H1 (cell line): ENCODE measurements around the gene TNIK. TPM values are rescaled to one million over a fixed set of nuclear protein-coding genes. Genes with fewer than 3 reads are reported as not detected.

Source experiments
- CTCF ChIA-PET: fragments of 300-600 bp; sonication (Branson Sonifier 250); formaldehyde crosslinking; loops from one replicate; lab custom pipeline; 2021; ENCODE audit not compliant: partially characterized antibody; lab: Charles Lee
- POLR2A ChIA-PET: fragments of 300-600 bp; sonication (Branson Sonifier 250); formaldehyde crosslinking; loops from one replicate; lab custom pipeline; 2021; ENCODE audit warnings: inconsistent platforms; ENCODE audit not compliant: partially characterized antibody; lab: Charles Lee
- DNase-seq, 2 experiments: peaks; one replicate each; pipeline versions ENCODE4 v3.0.0 to v3.0.0-alpha.2; 2010 to 2022; ENCODE audit warnings: low spot score in 2 of 2, low read depth in 1 of 2, mixed read lengths in 1 of 2
- FAIRE-seq: peaks from 2 replicates; lab custom pipeline; 2011; peaks lifted over from hg19 to GRCh38; lab: Jason Lieb, UNC
- H2AFZ ChIP-seq: 2 replicates; pipeline ENCODE4 v1.8.1; 2012; ENCODE audit warnings: low read length, inconsistent platforms
- H2AK5ac ChIP-seq: 2 replicates; pipeline ENCODE4 v1.6.1; 2013; ENCODE audit warnings: low read depth, low read length
- H2BK120ac ChIP-seq: replicated peaks from 2 replicates; pipeline ENCODE3; 2013; ENCODE audit warnings: low read depth, low read length, inconsistent platforms
- H2BK12ac ChIP-seq: 2 replicates; pipeline ENCODE4 v1.6.1; 2013; ENCODE audit warnings: low read depth, low read length
- H2BK15ac ChIP-seq: 2 replicates; pipeline ENCODE4 v1.6.1; 2013; ENCODE audit warnings: low read length
- H2BK20ac ChIP-seq: 2 replicates; pipeline ENCODE4 v1.6.1; 2013; ENCODE audit warnings: low read length
- H2BK5ac ChIP-seq: 2 replicates; pipeline ENCODE4 v1.6.1; 2013; ENCODE audit warnings: low read depth, low read length
- H3K14ac ChIP-seq: 2 replicates; pipeline ENCODE4 v1.6.1; 2013; ENCODE audit warnings: inconsistent platforms; ENCODE audit not compliant: insufficient read length
- H3K18ac ChIP-seq: 2 replicates; pipeline ENCODE4 v1.6.1; 2013; ENCODE audit warnings: low read length; ENCODE audit errors: extremely low read depth
- H3K23ac ChIP-seq: 2 replicates; pipeline ENCODE4 v1.6.1; 2013; ENCODE audit warnings: inconsistent platforms; ENCODE audit not compliant: insufficient read length
- H3K23me2 ChIP-seq: 2 replicates; pipeline ENCODE4 v1.6.1; 2013; ENCODE audit warnings: low read depth, low read length
- H3K27ac ChIP-seq: 2 replicates; pipeline ENCODE4 v1.6.1; 2011; ENCODE audit warnings: low read depth, low read length, inconsistent platforms
- H3K27me3 ChIP-seq, 4 experiments: replicated peaks in 1 of 4; 1 replicate in 1 of 4; 2 replicates in 3 of 4; pipeline versions ENCODE4 v1.6.1 to v1.8.1; 2011 to 2013; ENCODE audit warnings: low read length in 3 of 4, mild to moderate bottlenecking in 3 of 4, inconsistent platforms in 2 of 4, mixed read lengths in 2 of 4, moderate library complexity in 1 of 4; ENCODE audit not compliant: control insufficient read depth in 3 of 4, insufficient read depth in 3 of 4; ENCODE audit errors: extremely low read depth in 1 of 4
- H3K36me3 ChIP-seq, 4 experiments: 2 replicates each; pipeline versions ENCODE4 v1.6.1 to v1.8.1; 2011 to 2013; ENCODE audit warnings: mild to moderate bottlenecking in 4 of 4, low read length in 3 of 4, moderate library complexity in 2 of 4, control low read depth in 1 of 4, inconsistent platforms in 1 of 4; ENCODE audit not compliant: insufficient read depth in 4 of 4, control insufficient read depth in 2 of 4
- H3K4ac ChIP-seq: replicated peaks from 2 replicates; pipeline ENCODE3; 2013; ENCODE audit warnings: low read length, low read depth, mixed read lengths, inconsistent platforms; ENCODE audit not compliant: insufficient read length
- H3K4me1 ChIP-seq, 4 experiments: replicated peaks in 1 of 4; 1 replicate in 1 of 4; 2 replicates in 3 of 4; pipeline versions ENCODE4 v1.6.1 to v1.8.1; 2011 to 2013; ENCODE audit warnings: low read length in 3 of 4, inconsistent platforms in 2 of 4, mixed read lengths in 1 of 4; ENCODE audit not compliant: insufficient read depth in 4 of 4, control insufficient read depth in 3 of 4
- H3K4me2 ChIP-seq, 2 experiments: 2 replicates each; pipeline versions ENCODE4 v1.6.1 to v1.8.1; 2011 to 2013; ENCODE audit warnings: low read depth in 2 of 2, low read length in 2 of 2, control low read depth in 1 of 2, inconsistent platforms in 1 of 2, mild to moderate bottlenecking in 1 of 2; ENCODE audit not compliant: insufficient read depth in 1 of 2
- H3K4me3 ChIP-seq, 4 experiments: fragments of 200-600, 300-600 bp in 1 of 4; sonication (generic), shearing (Covaris generic), sonication (Bioruptor Twin) in 1 of 4; 2 replicates each; pipeline versions ENCODE4 v1.5.1 to v1.8.1; 2011 to 2016; ENCODE audit warnings: low read length in 4 of 4, low read depth in 3 of 4, control low read depth in 2 of 4, inconsistent platforms in 2 of 4, mild to moderate bottlenecking in 2 of 4, mixed read lengths in 1 of 4, moderate library complexity in 1 of 4; ENCODE audit not compliant: insufficient read depth in 2 of 4; ENCODE audit errors: extremely low read depth in 1 of 4
- H3K56ac ChIP-seq: replicated peaks from 2 replicates; pipeline ENCODE3; 2013; ENCODE audit warnings: low read depth, mild to moderate bottlenecking, mixed read lengths, low read length, inconsistent platforms; ENCODE audit not compliant: insufficient read length
- H3K79me1 ChIP-seq: 2 replicates; pipeline ENCODE4 v1.6.1; 2013; ENCODE audit warnings: low read depth, low read length, control low read depth
- H3K79me2 ChIP-seq, 2 experiments: 2 replicates each; pipeline versions ENCODE4 v1.6.1 to v1.8.1; 2012 to 2013; ENCODE audit warnings: low read length in 2 of 2, mild to moderate bottlenecking in 2 of 2, inconsistent platforms in 1 of 2; ENCODE audit not compliant: insufficient read depth in 2 of 2, control insufficient read depth in 1 of 2
- H3K9ac ChIP-seq, 4 experiments: replicated peaks in 1 of 4; 1 replicate in 1 of 4; 2 replicates in 3 of 4; pipeline versions ENCODE4 v1.6.1 to v1.8.1; 2011 to 2013; ENCODE audit warnings: low read depth in 3 of 4, low read length in 3 of 4, control low read depth in 2 of 4, mild to moderate bottlenecking in 2 of 4, moderate library complexity in 2 of 4, inconsistent platforms in 1 of 4; ENCODE audit errors: extremely low read depth in 1 of 4
- H3K9me3 ChIP-seq, 2 experiments: 2 replicates each; pipeline versions ENCODE4 v1.6.1 to v1.8.1; 2012 to 2013; ENCODE audit warnings: mild to moderate bottlenecking in 2 of 2, moderate library complexity in 2 of 2, control low read depth in 1 of 2, inconsistent platforms in 1 of 2, low read depth in 1 of 2, low read length in 1 of 2, mixed read lengths in 1 of 2; ENCODE audit not compliant: insufficient read depth in 2 of 2
- H4K20me1 ChIP-seq, 2 experiments: replicated peaks in 1 of 2; 2 replicates each; pipeline versions ENCODE3 to v1.8.1; 2011 to 2013; ENCODE audit warnings: inconsistent platforms in 2 of 2, low read length in 2 of 2, mild to moderate bottlenecking in 1 of 2; ENCODE audit not compliant: insufficient read depth in 2 of 2, control insufficient read depth in 1 of 2
- H4K5ac ChIP-seq: 2 replicates; pipeline ENCODE4 v1.6.1; 2013; ENCODE audit warnings: low read length, low read depth, mixed read lengths, inconsistent platforms; ENCODE audit not compliant: insufficient read length
- H4K8ac ChIP-seq: 2 replicates; pipeline ENCODE4 v1.8.0; 2013; ENCODE audit warnings: mild to moderate bottlenecking, moderate library complexity, low read length, inconsistent platforms; ENCODE audit not compliant: insufficient read depth; ENCODE audit errors: extremely low read depth
- H4K91ac ChIP-seq: replicated peaks from 2 replicates; pipeline ENCODE3; 2013; ENCODE audit warnings: low read length, mixed read lengths, inconsistent platforms; ENCODE audit not compliant: insufficient read length
- CTBP2 ChIP-seq: IDR thresholded peaks from 2 replicates; pipeline ENCODE4 v1.7.0; 2011; ENCODE audit warnings: borderline replicate concordance, mild to moderate bottlenecking, moderate library complexity, mixed read lengths, low read length; ENCODE audit not compliant: insufficient read depth, insufficient read length
- TBP ChIP-seq: IDR thresholded peaks from 2 replicates; pipeline ENCODE4 v1.6.1; 2011; ENCODE audit warnings: low read depth, low read length, improper control_type of control experiment
- WGBS, 2 experiments: shearing (Covaris generic) in 1 of 2; methylation state at CpG; one replicate each; pipeline versions ENCODE4 v1.1.6 to v1.1.7; 2013 to 2015; ENCODE audit warnings: low lambda C conversion rate in 2 of 2, mixed read lengths in 2 of 2, inconsistent platforms in 1 of 2, low coverage in 1 of 2, missing lambda C conversion rate in 1 of 2; ENCODE audit not compliant: insufficient replicate concordance in 2 of 2, insufficient coverage in 1 of 2, insufficient read length in 1 of 2; ENCODE audit errors: extremely low coverage in 1 of 2, missing lambda C conversion rate in 1 of 2; 5-methylcytosine and 5-hydroxymethylcytosine counted together
- polyA plus RNA-seq, 7 experiments: library from polyadenylated mRNA; depleted of rRNA in 3 of 7; stranded (reverse) in 5 of 7; unstranded in 2 of 7; fragments of >200 nt in 5 of 7; fragments of 200-250 nt in 2 of 7; gene quantifications; 1 replicate in 5 of 7; 2 replicates in 1 of 7; 4 replicates in 1 of 7; pipeline versions ENCODE4 v1.2.1 to v1.2.3, GENCODE V29; 2011 to 2013; ENCODE audit warnings: missing spikeins in 2 of 7, mixed read lengths in 2 of 7
- total RNA-seq: library from RNA; stranded (reverse); fragmentation: NEBNext Ultra II Directional; extraction: Animal tissue kit (Norgen Biotek cat#: 25700); gene quantifications from 2 replicates; pipeline ENCODE4 v1.2.1, GENCODE V29; 2021

Gene TNIK
- total and polyA plus RNA-seq, 2 of the 8 experiments (the other 6 are each of a cell fraction or from before 2014, with no cell fraction given), result 7.4 to 42.0 TPM

DNA sequence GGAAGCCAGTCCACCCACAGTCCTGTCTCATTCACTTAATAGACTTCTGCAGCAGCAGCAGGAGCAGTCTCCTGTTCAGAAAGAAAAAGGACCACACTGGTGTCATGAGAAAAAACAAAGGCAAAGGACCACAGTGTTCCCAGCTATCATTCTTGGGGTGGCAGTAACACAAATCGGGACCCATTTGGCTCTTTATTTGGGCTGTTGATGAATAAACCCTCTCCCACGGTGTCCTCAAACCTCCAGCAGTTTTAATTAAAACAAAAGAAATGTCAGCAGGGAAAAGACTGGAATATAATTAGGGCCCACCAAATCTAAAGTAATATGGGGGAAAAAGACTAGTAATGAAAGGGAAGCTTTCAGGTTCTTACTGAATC is 223.2 kb downstream of the TNIK start:
- FAIRE-seq, result no peak
- no peak overlapping the region for H3K27ac ChIP-seq
- H3K79me2 ChIP-seq, result no peaks in the 10 kb centered on the region
- H2BK12ac ChIP-seq, result no peak overlapping the region
- H2AK5ac ChIP-seq, result no peak overlapping the region
- no peak overlapping the region for H3K56ac ChIP-seq
- H2BK15ac ChIP-seq, result no peak overlapping the region
- no peak for TF ChIP-seq CTBP2
- TF ChIP-seq TBP, result no peak
- TF ChIP-seq, all 59 proteins: peak for 0
- Histone ChIP-seq H3K4me3 (no peak overlapping the region), H3K9me3 (no peaks in the 10 kb centered on the region), H4K20me1 (no peaks in the 10 kb centered on the region), H3K23ac (no peak overlapping the region), H4K91ac (no peak overlapping the region), H3K36me3 (no peaks in the 10 kb centered on the region), H3K4me2 (no peak overlapping the region), H2BK5ac (no peak overlapping the region), H4K5ac (no peak overlapping the region), H3K79me1 (no peaks in the 10 kb centered on the region; the same call in 1 of the 2 replicates), H3K14ac (no peak overlapping the region), H4K8ac (no peak overlapping the region), H2AFZ (no peak overlapping the region), H2BK20ac (no peak overlapping the region), H2BK120ac (no peak overlapping the region), H3K23me2 (no peaks in the 10 kb centered on the region), H3K4me1 (peaks cover 0 to 12% (median 3%) of the 10 kb centered on the region in 4 experiments; a peak in 2 of 7 replicates), H3K18ac (no peak overlapping the region), H3K4ac (no peak overlapping the region), H3K27me3 (no peaks in the 10 kb centered on the region), H3K9ac (no peak overlapping the region)
- WGBS, 2 experiments, result 90% methylated on average over 2 of the region's 2 CpGs; no CpG with 5 or more reads in 1 of the 2 experiments
- CTCF ChIA-PET, result interaction anchor here (1.0 to 1.7 kb wide), 5 partner anchors 11 to 118 kb away, joined by 3 to 5 read pairs (median 3); no protein-coding TSS in a partner anchor
- DNase-seq, result no peak
- POLR2A ChIA-PET, result no interaction called here
